Fibroblast of skin of left quadriceps (primary cell): ENCODE results near the gene RC3H2.
A peak's percentile ranks its signal among the peaks of the same experiment; 100 is the strongest.
"Not testable (repeated sequence)": the region's sequence is repeated elsewhere in the genome, so short reads cannot be mapped to it uniquely, and the experiment has no call there.

Experiments used
- DNase-seq, 2 experiments: peaks; one replicate each; pipeline ENCODE4 v3.0.0-alpha.2; 2013; ENCODE audit warnings: low read depth in 2 of 2

RC3H2 gene

GRCh38 chr9:122841501-122841900 is 63.7 kb downstream of the RC3H2 start:
- no peak for DNase-seq

- DNase-seq, result not testable (repeated sequence)
Observed at GRCh38 chr9:122838441-122838840, 66.7 kb downstream of the RC3H2 start.

DNA sequence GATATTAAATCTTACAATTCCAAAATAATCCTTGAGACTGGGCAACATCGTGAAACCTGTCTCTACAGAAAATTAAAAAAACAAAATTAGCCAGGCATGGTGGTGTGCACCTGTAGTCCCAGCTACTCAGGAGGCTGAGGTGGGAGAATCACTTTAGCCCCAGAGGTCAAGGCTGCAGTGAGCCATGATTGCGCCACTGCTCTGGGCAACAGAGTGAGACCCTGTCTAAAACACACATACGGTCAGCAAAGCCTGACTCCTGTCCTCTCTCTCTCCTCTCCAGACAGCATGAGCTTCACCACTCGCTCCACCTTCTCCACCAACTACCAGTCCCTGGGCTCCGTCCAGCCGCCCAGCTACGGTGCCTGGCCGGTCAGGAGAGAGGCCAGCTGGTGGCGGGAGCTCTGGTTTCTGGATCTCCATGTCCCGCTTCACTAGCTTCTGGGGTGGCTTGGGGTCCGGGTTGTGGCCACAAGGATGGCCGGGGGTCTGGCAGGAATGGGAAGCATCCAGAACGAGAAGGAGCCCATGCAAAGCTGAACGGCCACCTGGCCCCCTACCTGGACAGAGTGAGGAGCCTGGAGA is 67.8 kb downstream of the RC3H2 start:
- DNase-seq, result no peak

DNA sequence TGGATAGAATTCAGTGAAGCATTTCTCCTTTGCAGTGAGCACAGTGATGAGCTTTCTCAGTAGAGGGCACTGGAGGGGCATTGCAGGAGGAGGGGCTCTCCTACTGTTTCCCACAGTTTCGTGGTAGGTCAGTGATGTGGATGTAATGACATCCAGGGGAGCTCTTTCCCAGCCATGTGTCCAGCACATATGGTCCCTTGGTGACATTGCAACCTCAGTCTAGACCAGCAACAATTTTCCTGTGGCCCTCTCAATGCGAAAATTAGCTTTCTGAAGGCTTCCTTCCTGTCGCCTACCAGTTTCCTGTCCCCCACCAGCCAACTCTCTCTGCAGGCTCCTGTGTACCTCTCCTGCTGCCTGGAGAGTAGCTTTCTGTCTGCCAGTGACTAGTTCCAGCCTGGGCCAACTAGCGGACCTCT is 69.8 kb downstream of the RC3H2 start:
- DNase-seq, result no peak

DNA sequence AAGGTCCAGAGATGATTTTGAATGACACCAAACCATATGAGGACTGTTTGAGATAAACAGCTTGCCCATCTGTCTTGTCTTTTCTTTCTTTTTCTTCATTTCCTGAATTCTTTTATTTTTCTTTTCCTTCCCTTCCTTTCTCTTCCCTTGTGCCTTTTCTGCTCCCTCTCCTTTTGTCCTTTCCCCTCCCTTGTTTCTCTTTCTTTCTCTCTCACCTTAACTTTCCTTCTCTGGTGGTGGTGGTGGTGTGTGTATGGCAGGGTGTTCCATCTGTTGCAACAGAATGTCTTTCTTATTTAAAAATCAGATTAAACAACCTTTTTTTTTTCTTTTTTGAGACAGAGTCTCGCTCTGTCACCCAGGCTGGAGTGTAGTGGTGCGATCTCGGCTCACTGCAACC is 73.0 kb downstream of the RC3H2 start:
- DNase-seq, result no peak

GRCh38 chr9:122828965-122829284 is 76.2 kb downstream of the RC3H2 start:
- DNase-seq, result not testable (repeated sequence)

DNA sequence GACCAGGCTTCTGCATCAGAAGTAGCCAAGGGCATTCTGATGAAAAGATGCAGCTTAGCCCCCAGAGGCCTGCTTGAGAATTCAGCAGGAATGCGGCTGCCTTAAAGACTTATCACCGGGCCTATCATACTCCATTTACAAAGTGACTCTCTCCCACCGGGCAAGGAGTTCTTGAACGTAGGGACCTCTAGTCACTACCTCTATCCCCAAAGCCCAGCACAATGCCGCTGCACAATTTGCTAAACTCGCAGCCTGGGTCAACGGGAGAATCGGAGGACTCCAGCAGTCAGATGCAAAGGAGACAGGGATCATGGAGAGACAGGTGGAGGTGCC is 77.4 kb downstream of the RC3H2 start:
- DNase-seq, result peak; percentile 7 to 9

DNA sequence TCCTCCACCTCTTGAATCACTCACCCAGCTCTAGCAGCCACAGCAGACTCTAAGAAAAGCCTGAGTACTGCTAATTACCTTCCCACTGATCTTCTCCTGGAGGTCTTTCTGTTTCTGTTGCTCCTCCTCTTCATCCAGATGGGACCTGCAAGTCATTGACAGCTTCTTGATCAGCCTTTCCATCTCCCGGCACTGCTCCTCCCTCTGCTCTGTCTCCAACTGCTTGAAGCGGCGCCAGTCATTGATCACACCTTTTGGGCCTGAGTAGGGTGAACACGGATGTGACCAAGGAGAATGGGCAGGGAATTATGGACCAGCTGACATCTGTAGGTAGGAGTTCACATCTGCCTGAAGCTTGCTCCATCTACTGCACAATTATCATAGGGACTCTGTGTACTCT is 82.2 kb downstream of the RC3H2 start:
- DNase-seq, result no peak

- DNase-seq, result no peak
Observed at GRCh38 chr9:122822056-122822455, 83.1 kb downstream of the RC3H2 start.

DNA sequence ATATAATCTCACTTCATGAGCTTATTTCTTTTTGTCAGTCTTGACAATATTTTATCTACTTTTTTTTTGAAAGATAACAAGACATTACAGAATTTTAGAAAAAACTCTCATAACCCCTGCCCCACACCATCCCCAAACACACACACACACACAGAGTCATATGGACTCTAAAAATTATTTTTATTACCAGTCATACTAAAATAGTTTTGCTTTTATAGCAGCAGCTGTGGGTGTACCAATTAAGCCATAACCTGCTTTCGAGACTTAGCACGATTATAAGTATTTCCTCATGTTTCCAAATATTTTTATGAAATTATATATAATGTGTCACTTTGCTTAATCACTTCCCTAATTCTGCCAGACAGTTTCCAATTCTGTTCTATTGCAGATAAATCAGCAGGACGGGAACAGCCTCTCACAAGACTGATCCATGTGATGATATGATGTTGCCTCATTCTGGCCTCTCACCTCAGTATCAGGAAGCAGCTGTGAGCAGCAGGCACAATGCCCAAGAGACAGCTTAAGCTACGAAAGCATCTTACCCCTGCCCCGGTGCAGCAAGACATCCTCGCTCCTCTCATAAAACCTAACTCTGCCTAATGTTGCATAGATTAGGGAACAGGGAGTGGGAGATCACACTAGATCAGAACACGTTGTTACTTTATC is 83.7 kb downstream of the RC3H2 start:
- no peak for DNase-seq

DNA sequence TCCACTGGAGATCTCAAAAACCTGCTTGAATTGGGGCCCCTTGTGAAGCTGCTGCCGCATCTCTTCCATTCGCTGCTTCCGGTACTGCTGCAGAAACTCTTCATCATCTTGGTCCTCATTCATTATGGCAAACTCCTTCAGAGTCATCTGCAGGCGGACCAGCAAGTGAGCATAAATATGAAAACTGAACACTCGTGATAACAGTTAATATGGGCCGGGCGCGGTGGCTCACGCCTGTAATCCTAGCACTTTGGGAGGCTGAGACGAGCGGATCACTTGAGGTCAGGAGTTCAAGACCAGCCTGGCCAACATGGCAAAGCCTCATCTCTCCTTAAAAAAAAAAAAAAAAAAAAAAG is 84.7 kb downstream of the RC3H2 start:
- no peak for DNase-seq

DNA sequence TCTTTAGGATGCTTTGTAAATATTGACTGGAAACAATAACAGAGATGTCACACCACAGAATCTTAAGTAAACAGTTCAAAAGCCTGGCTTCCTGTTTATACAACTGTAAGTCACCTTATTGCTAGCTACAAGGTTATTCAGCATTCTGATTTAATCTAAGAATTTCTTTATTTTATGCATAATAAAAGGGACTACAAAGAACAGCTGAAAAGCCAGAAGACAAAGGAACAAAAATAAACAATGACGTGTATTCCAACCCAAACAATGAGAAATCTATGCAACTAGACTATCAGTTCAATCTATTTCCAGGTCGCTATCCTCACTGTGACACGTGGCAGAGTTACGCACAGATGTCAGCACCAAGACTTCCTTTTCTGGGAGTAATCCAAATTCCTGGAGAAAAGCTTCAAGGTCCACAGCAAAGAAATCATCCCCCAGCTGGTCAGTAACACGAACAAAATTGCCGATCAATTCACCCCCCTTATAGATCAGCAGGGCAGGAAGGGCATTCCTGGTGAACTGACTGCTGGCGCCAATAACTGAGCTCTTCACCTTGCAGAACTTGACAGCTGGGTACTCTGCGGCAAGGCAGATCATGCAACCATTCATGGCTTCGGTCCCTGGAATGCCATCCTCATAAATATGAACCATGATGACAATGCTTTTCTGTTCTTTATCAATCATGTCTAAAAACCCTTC is 85.2 kb downstream of the RC3H2 start:
- DNase-seq, result no peak

- DNase-seq, result no peak
Observed at GRCh38 chr9:122819326-122819725, 85.8 kb downstream of the RC3H2 start.

DNA sequence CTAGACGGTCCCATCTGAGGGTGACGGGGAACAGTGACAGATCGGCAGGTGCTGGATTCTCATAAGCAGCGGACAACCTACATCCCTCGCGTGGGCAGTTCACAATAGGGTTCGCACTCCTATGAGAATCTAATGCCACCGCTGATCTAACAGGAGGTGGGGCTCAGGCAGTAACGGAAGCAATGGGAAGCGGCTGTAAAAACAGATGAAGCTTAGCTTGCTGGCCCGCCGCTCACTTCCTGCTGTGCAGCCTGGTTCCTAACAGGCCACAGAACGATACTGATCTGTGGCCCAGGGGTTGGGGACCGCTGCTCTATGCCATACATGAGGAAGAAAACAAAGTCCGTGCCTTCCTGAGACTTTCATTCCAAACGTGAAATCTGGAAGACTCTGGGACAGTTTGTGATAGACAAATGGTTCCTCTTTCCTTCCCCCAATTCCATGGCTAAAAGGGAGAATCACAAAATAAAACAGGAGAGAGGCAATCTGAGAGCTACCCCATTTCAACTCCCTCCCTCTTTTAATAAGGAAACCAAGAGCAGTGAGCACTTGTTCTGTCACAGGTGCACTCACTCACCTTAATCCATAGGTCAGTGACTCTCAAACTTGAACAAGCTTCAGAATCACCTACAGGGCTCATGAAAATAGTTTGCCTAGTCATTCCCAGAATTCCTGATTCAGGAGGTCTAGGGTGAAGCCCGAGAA is 88.8 kb downstream of the RC3H2 start:
- no peak for DNase-seq

DNA sequence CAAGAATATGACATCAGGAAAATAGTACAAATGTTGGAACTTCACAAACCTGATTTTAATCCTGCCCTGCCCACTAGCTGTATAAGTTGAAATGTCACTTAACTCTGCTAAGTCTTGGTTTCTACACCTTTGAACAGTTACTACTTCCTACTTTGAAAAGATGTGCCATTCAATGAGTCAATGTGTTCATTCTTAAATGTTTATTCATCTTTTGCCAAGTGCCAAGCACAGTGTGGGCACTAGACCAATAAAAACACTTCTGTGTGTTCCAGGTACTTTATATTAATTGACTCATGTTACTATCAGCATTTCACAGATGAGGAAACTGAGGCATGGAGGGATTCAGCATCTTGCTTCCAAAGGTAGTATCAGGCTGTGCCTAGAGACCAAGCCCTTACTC is 89.6 kb downstream of the RC3H2 start:
- DNase-seq, result no peak

DNA sequence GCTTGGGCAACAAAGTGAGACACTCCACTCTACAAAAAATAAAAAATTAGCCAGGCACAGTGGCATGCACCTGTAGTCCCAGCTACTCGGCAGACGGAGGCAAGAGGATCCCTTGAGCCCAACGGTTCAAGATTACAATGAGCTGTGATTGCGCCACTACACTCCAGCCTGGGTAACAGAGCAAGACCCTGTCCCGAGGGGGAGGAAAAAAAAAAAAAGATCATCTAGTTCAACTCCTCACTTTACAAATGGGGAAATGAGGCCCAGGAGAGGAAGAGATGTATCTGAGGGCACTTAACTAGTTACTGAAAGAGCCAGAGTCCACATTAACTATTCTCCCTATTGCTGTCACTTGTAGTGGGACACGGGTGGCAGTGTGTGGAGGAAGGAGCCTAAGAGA is 90.6 kb downstream of the RC3H2 start:
- no peak for DNase-seq

GRCh38 chr9:122812736-122813135 is 92.4 kb downstream of the RC3H2 start:
- DNase-seq, result no peak

DNA sequence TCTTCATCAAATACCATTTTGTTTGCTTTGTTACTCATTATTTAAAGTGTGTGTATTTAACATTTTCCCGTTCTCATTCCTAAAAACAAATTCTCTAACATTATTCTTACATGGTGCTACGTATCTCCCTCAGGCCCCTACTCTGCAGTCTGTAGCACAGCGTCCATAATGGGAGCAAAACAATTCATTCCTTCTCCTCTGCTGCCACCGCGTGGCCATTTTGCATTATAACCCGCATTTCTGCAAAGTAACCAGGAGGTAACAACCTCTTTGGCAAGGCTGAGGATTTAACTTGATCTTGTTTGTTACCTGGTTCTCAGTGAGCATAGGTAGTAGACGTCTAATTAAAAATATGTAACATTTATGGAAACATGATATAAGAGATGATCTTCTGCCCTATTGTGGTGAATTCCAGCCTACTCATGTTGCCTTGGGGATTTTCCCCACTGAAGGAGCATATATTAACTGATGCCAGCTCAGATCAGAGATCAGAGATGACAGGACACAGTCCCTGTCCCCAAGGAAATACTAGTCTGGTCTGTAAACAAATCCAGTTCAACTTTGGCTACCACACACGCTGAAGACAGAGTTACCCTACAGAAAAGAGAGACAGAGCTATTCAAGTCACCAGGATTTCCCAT is 94.7 kb downstream of the RC3H2 start:
- peak; percentile 40 to 47 for DNase-seq

DNA sequence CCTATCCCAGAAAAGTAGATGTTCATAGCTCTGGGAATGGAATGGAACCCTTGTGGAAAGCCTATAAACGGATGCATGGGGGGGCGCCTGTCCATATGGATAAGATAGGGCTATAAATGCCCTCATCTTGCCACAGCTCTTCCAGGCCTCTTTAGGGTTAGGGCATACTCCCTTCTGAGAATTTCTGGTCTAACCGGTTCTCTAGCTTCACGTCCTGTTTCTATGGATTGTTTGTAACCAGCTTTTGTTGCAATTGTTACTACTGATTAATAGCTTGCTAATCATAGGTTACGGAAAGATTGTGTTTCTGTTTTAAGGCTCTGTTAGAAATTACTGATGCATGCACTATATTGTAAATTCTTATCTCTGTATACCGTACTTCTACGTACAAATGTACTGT is 95.9 kb downstream of the RC3H2 start:
- not testable (repeated sequence) for DNase-seq

DNA sequence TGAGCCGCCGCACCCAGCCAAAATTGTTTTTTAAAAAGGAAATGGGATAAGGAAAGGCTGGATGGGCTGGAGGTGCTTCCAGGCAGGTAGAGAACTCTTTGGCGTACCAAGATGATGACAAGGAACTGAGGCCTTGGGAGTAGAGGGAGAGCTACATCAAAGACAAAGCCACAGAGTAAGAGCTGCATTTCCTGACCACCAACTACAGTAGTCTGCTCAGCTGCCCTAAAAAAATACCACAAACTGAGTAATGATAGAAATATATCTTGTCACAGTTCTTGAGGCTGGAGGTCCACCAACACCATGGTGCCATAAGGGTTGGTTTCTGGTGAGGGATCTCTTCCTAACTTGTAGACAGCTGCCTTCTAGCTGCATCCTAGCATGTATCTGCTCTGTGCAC is 97.0 kb downstream of the RC3H2 start:
- no peak for DNase-seq

GRCh38 chr9:122807271-122807900 is 97.8 kb downstream of the RC3H2 start:
- no peak for DNase-seq

DNA sequence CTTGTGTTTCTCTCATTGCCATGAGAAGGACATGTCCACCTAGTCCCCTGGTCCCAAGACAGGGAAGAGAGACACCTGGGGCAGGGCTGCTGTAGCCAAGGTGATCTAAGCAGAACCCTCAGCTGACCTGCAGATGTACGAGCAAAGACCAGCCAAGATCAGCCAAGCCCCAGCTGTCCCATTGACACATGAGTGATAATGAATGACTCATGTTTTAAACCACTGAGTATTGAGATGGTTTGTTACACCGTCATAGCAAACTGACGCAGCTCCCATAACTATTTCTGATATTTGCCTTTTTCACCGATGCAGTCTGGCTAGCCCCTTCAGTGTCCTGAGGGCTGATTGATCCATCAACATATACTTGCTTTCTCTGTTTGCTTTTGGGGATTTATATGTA is 98.5 kb downstream of the RC3H2 start:
- no peak for DNase-seq
